GM12801 (cell line): ENCODE measurements around the gene TRAK2.

Experiments used
- TF ChIP-seq, protein P1 (sequence below): IDR thresholded peaks from one replicate; pipeline ENCODE4 v1.5.1; 2011; ENCODE audit warnings: control low read depth; ENCODE audit not compliant: insufficient read length; ENCODE audit errors: extremely low read depth

Gene TRAK2

DNA sequence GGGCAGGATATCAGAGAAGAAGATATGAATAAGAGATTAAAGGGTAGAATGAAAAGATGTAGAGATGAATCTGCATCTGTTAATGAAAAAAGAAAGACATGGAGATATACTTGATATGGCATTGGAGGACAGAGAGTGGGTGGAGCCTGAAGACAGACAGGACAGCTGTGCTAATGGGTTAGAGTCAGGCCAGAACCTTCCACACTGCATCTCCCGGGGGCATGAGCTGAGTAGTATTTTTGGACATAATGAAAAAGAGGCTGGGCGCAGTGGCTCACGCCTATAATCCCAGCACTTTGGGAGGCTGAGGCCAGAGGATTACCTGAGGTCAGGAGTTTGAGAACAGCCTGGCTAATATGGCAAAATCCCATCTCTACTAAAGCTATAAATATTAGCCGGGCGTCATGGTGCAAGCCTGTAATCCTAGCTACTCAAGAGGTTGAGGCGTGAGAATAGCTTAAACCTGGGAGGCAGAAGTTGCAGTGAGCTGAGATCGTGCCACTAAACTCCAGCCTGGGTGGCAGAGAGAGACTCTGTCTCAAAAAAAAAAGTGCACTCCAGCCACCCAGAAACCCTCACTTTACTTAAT lies 105.5 kb downstream of the TRAK2 start:
- TF ChIP-seq, protein P1, sequence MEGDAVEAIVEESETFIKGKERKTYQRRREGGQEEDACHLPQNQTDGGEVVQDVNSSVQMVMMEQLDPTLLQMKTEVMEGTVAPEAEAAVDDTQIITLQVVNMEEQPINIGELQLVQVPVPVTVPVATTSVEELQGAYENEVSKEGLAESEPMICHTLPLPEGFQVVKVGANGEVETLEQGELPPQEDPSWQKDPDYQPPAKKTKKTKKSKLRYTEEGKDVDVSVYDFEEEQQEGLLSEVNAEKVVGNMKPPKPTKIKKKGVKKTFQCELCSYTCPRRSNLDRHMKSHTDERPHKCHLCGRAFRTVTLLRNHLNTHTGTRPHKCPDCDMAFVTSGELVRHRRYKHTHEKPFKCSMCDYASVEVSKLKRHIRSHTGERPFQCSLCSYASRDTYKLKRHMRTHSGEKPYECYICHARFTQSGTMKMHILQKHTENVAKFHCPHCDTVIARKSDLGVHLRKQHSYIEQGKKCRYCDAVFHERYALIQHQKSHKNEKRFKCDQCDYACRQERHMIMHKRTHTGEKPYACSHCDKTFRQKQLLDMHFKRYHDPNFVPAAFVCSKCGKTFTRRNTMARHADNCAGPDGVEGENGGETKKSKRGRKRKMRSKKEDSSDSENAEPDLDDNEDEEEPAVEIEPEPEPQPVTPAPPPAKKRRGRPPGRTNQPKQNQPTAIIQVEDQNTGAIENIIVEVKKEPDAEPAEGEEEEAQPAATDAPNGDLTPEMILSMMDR, result no peak

DNA sequence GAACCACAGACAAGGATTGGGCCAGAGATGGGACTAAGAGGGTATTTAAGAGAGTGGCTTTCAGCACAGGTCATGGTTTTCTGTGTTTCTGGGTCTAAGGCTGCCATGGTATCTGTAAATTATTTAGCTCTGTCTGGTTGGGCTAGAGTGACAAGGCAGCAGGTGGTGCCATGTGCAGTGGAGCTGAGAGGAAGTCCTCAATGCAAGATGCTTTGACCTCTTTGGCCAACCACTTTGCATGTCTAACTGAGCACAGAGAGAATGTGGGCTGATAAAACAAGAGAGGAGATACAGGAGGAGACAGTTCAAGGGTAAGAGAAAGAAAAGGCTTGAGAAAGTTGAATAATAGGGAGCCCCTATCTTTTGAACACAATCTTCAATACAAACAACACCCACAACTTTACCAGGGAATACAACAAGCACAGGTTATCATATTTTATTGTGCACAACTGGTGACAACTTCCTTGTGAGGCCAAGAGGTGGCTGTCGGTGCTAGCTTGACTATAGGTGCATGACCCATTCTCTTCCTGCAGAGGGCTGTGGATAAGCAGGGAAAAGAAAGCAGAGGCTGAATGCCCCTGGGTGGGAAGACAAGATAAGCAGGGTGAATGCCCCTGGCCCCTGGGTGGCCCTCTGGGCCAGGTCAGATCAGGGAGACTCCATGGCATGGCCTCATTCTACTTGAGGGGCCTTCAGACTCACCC lies 106.4 kb downstream of the TRAK2 start:
- TF ChIP-seq, protein P1, result no peak

DNA sequence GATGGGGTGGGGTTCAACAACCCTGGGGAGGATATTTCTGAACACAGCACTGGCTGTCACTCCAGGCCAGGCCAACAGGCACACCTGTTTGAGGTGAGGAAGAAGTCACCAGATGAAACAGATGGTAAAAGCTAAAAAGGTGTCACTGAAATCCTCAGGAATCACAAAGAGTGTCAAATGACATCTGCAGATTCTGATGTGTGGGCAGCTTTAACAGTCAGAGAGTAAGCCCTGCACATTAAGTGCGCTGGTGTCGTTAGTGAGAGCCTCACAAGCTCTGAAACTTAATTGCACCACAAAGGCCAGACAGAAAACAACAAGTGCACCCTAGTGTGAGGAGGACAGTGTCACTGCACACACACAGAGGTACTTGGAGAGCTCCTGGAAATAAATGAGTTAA lies 107.7 kb downstream of the TRAK2 start:
- TF ChIP-seq, protein P1, result no peak

DNA sequence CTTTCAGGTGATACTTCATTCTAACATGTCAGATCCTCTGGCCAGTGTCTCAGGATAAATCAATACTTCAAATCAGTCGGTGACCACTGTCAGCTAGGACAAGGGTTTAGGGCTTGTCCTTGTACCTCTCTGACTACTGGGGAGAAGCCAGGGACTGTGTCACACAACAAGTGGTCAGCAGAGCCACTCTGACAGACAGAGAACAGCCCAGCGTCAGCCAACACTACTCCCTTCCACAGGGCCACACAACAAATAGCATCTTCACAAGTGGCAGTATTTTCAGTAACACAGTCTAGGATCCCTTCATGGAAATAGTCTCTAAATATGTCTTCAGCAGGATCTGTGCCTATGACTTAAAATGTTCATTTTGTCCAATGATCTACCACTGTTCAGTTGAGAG lies 108.3 kb downstream of the TRAK2 start:
- TF ChIP-seq, protein P1, result no peak

DNA sequence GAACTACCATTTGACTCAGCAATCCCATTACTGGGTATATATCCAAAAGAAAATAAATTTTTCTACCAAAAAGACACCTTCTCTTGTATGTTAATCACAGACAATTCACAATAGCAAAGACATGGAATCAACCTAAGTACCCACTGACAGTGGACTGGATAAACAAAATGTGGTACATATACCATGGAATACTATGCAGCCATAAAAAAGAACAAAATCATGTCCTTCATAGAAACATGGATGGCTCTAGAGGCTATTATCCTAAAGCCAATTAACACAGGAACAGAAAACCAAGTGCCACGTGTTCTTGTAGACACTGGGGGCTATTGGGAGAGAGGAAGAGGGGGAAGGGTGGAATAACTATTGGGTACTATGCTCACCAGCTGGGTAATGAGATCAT lies 121.8 kb downstream of the TRAK2 start:
- TF ChIP-seq, protein P1, result no peak

DNA sequence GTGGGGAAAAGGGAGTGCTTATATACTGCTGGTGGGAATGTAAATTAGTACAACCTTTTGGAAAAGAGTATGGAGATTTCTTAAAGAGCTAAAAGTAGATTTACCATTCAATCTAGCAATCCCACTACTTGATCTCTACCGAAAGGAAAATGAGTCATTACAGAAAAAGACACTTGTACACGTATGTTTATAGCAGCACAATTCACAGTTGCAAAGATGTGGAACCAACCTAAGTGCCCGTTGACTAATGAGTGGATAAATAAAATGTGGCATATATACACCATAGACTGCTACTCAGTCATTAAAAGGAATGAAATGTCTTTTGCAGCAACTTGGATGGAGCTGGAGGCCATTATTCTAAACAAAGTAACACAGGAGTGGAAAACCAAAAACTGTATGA lies 123.6 kb downstream of the TRAK2 start:
- TF ChIP-seq, protein P1, result no peak
